Measurements from ENCODE around the gene SRL. TPM values are rescaled to one million over a fixed set of nuclear protein-coding genes. Genes with fewer than 3 reads are reported as not detected.
"Not testable (repeated sequence)": the region's sequence is repeated elsewhere in the genome, so short reads cannot be mapped to it uniquely, and the experiment has no call there.

Gene SRL
- total RNA-seq, 2 donors from 2014 or later: 0.46 to 0.50 TPM

DNA sequence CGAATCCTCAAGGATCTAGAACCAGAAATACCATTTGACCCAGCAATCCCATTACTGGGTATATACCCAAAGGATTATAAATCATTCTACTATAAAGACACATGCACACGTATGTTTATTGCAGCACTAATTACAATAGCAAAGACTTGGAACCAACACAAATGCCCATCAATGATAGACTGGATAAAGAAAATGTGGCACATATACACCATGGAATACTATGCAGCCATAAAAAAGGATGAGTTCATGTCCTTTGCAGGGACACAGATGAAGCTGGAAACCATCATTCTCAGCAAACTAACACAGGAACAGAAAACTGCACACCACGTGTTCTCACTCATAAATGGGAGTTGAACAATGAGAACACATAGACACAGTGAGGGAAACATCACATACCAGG is 85.4 kb downstream of the SRL start:
- intact Hi-C loops (cut with DNase I, micrococcal nuclease); ATAC-seq; DNase-seq: not testable (repeated sequence)

DNA sequence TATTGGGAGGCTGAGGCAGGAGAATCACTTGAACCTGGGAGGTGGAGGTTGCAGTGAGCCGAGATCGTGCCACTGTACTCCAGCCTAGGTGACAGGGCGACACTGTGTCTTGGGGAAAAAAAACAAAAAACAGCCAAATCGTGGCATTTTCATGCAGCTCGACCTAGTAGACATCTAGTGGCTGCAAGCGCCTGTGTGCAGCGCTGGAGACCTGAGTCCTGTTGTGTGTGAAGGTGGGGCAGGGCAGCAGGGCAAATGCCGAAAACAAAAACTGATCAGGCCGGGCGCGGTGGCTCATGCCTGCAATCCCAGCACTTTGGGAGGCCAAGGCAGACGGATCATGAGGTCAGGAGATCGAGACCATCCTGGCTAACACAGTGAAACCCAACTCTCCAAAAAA is 88.5 kb downstream of the SRL start:
- ATAC-seq; intact Hi-C loops (cut with DNase I, micrococcal nuclease); DNase-seq: not testable (repeated sequence)

DNA sequence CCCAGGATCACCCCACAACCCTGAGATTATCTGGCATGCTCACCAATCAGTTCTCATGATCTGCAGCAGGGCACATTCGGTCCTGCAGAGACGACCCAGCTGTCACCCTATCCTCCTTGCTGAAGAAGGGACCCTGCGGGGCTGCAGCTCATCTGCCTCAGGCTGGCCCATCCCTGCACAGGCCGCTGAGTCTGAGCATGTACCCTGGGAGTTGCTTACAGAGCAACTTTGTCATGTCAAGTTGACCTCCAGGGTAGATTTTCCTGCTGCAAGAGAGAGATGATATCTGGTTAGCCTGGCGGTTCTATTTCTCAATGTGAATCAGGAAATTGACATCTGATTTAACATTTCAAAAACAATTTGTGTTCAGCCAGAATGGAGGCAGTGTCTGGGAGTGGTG is 89.6 kb downstream of the SRL start:
- DNase-seq (no peak), ATAC-seq (no peak)
- intact Hi-C loops (cut with DNase I, micrococcal nuclease): no loop called here

- DNase-seq (no peak), ATAC-seq (no peak)
- intact Hi-C loops (cut with DNase I, micrococcal nuclease): no loop called here
These were observed 94.6 kb downstream of the SRL start for GRCh38 chr16:4147236-4147635.

DNA sequence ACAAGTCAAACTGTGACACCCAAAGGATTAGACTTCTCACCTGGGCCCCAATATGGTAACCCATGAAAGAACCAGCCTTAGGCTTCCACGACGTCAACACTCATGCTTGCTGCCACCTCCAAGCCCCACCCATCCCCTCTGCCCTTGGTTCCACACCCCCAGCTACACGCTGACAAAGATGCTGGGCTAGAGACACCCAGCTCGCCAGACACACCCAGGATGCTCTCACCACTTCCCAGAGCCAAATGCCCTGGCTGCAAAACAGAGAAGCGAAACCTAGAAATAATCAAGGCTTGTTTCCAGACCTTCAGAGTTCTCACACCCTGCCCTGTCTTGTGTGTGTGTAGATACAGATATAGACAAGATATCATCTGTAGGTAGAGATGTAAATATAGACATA is 99.6 kb downstream of the SRL start:
- DNase-seq (no peak), ATAC-seq (no peak)
- intact Hi-C loops (cut with DNase I, micrococcal nuclease): no loop called here

- intact Hi-C loops (cut with DNase I, micrococcal nuclease): no loop called here
- no peak for ATAC-seq
These were observed 100.3 kb downstream of the SRL start for GRCh38 chr16:4141604-4142003.

DNA sequence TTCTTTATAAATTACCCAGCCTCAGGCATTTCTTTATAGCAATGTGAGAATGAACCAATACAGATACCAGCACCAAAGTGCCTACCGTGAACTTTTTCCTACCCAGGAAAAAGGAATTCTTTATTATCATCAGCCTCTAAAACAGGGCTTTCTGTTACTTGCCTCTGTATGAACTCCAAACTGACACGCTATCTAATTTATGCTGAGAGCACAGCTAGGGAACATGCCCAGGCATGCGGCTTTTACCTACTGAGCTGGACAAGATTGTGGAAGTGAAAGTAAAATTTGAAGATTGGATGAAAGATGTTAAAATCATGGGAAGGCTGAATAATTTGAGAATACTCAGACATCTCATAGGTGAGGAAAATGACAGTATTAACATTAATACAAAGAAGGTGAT is 101.2 kb downstream of the SRL start:
- intact Hi-C loops (cut with DNase I, micrococcal nuclease): no loop called here
- ATAC-seq: no peak
- no peak for DNase-seq

More at GRCh38 chr16:4141604-4142003, 100.3 kb downstream of the SRL start:
- no peak for DNase-seq

GRCh38 chr16:4139968-4140367 is 101.9 kb downstream of the SRL start:
- intact Hi-C loops (cut with DNase I, micrococcal nuclease): no loop called here
- DNase-seq (no peak), ATAC-seq (no peak)

Other genes starting within 250 kb of the SRL start
- gene ADCY9, start 125.6 kb downstream of the SRL start, total RNA-seq: 10 to 100 TPM; 27.2 to 32.7 TPM
- 1 to 10 TPM; 8.5 to 9.4 TPM for gene TFAP4, start 30.9 kb upstream of the SRL start, total RNA-seq
- 1 to 10 TPM; 1.6 to 3.6 TPM for gene GLIS2, start 74.0 kb upstream of the SRL start, total RNA-seq
- gene PAM16, start 109.2 kb upstream of the SRL start, total RNA-seq: 10 to 100 TPM; 26.9 to 31.8 TPM
- gene VASN, start 129.8 kb upstream of the SRL start, total RNA-seq: 1 to 10 TPM; 2.2 to 4.8 TPM
- 10 to 100 TPM; 43.9 to 48.0 TPM for gene CORO7, start 174.5 kb upstream of the SRL start, total RNA-seq
- gene DNAJA3, start 183.8 kb upstream of the SRL start, total RNA-seq: 10 to 100 TPM; 43.6 to 56.7 TPM
- 10 to 100 TPM; 36.9 to 39.6 TPM for gene NMRAL1, start 232.5 kb upstream of the SRL start, total RNA-seq
- gene HMOX2, start 234.3 kb upstream of the SRL start, total RNA-seq: 10 to 100 TPM; 61.2 to 65.2 TPM